ENCODE results near the gene TLE4.

Gene TLE4

GRCh38 chr9:79574136-79574535, 2.4 kb downstream of the TLE4 start:
- Histone ChIP-seq H3K9me2 (replicated peaks; ENCODE audit: insufficient read depth, low read length) (no peaks in the 10 kb centered on the region), H3K9me3 (ENCODE audit: insufficient read depth, low read length) (no peaks in the 10 kb centered on the region), H3K79me2 (ENCODE audit: insufficient read depth, low read length) (peaks cover 5% of the 10 kb centered on the region; the same call in 1 of the 2 replicates), H3K4me2 (ENCODE audit: low read depth, low read length, poor library complexity, severe bottlenecking) (peak overlapping the region; percentile 92), H3F3A (ENCODE audit: insufficient read depth) (peaks cover 23% of the 10 kb centered on the region), H3K4me3 (ENCODE audit: insufficient read depth, low read length, poor library complexity, severe bottlenecking) (peak overlapping the region; percentile 85), H3K36me3 (ENCODE audit: low read length) (peaks cover 9% of the 10 kb centered on the region), H3K27me3 (ENCODE audit: low read length) (no peaks in the 10 kb centered on the region), H4K20me1 (ENCODE audit: low read depth, low read length) (no peaks in the 10 kb centered on the region), H2AFZ (ENCODE audit: low read depth, low read length, severe bottlenecking) (no peak overlapping the region), H3K9ac (ENCODE audit: low read length) (no peak overlapping the region), H3K27ac (ENCODE audit: low read depth, low read length) (no peak overlapping the region)
- TF ChIP-seq CTCF (IDR thresholded peaks at IDR 0.05; ENCODE audit: insufficient read depth, low read length, poor library complexity, severe bottlenecking) (no peak), EZH2phosphoT487 (conservative IDR thresholded peaks at IDR 0.05; ENCODE audit: low read length) (no peak)

GRCh38 chr9:79574781-79575180, 3.0 kb downstream of the TLE4 start:
- Histone ChIP-seq H3K36me3 (ENCODE audit: low read length) (peaks cover 9% of the 10 kb centered on the region), H3K27ac (ENCODE audit: low read depth, low read length) (no peak overlapping the region), H3K79me2 (ENCODE audit: insufficient read depth, low read length) (peaks cover 5% of the 10 kb centered on the region; the same call in 1 of the 2 replicates), H3K9ac (ENCODE audit: low read length) (no peak overlapping the region), H2AFZ (ENCODE audit: low read depth, low read length, severe bottlenecking) (no peak overlapping the region), H4K20me1 (ENCODE audit: low read depth, low read length) (no peaks in the 10 kb centered on the region), H3K9me3 (ENCODE audit: insufficient read depth, low read length) (no peaks in the 10 kb centered on the region), H3K4me3 (ENCODE audit: insufficient read depth, low read length, poor library complexity, severe bottlenecking) (no peak overlapping the region), H3K9me2 (replicated peaks; ENCODE audit: insufficient read depth, low read length) (no peaks in the 10 kb centered on the region), H3F3A (ENCODE audit: insufficient read depth) (peaks cover 23% of the 10 kb centered on the region), H3K27me3 (ENCODE audit: low read length) (no peaks in the 10 kb centered on the region), H3K4me2 (ENCODE audit: low read depth, low read length, poor library complexity, severe bottlenecking) (no peak overlapping the region)
- TF ChIP-seq EZH2phosphoT487 (conservative IDR thresholded peaks at IDR 0.05; ENCODE audit: low read length) (no peak), CTCF (IDR thresholded peaks at IDR 0.05; ENCODE audit: insufficient read depth, low read length, poor library complexity, severe bottlenecking) (no peak)

GRCh38 chr9:79575547-79575946, 3.8 kb downstream of the TLE4 start:
- H3K79me2 ChIP-seq (ENCODE audit: insufficient read depth, low read length): peaks cover 5% of the 10 kb centered on the region; the same call in 1 of the 2 replicates
- H3K4me3 ChIP-seq (ENCODE audit: insufficient read depth, low read length, poor library complexity, severe bottlenecking): no peak overlapping the region
- H4K20me1 ChIP-seq (ENCODE audit: low read depth, low read length): no peaks in the 10 kb centered on the region
- H3K27me3 ChIP-seq (ENCODE audit: low read length): no peaks in the 10 kb centered on the region
- no peak overlapping the region for H2AFZ ChIP-seq (ENCODE audit: low read depth, low read length, severe bottlenecking)
- H3K9ac ChIP-seq (ENCODE audit: low read length): no peak overlapping the region
- H3K36me3 ChIP-seq (ENCODE audit: low read length): peaks cover 9% of the 10 kb centered on the region
- no peaks in the 10 kb centered on the region for H3K9me3 ChIP-seq (ENCODE audit: insufficient read depth, low read length)
- no peak overlapping the region for H3K4me2 ChIP-seq (ENCODE audit: low read depth, low read length, poor library complexity, severe bottlenecking)
- TF ChIP-seq EZH2phosphoT487 (conservative IDR thresholded peaks at IDR 0.05; ENCODE audit: low read length) (no peak), CTCF (IDR thresholded peaks at IDR 0.05; ENCODE audit: insufficient read depth, low read length, poor library complexity, severe bottlenecking) (no peak)
- H3K9me2 ChIP-seq (replicated peaks; ENCODE audit: insufficient read depth, low read length): no peaks in the 10 kb centered on the region
- no peak overlapping the region for H3K27ac ChIP-seq (ENCODE audit: low read depth, low read length)
- H3F3A ChIP-seq (ENCODE audit: insufficient read depth): peaks cover 23% of the 10 kb centered on the region

Data from SU-DHL-6 (cell line).